SJSA1 (cell line): Measurements from ENCODE around the gene CTIF. TPM values are rescaled to one million over a fixed set of nuclear protein-coding genes. Genes with fewer than 3 reads are reported as not detected.

Experiments used
- DNase-seq, 2 experiments: peaks; one replicate each; pipeline ENCODE4 v3.0.0-alpha.2; 2015 to 2020; ENCODE audit warnings: low spot score in 2 of 2, low read depth in 1 of 2
- H3K27ac ChIP-seq: fragments of 250-450 bp; sonication (Bioruptor Pico); 2 replicates; pipeline ENCODE4 v1.5.1; 2020; ENCODE audit warnings: mild to moderate bottlenecking, moderate library complexity
- H3K27me3 ChIP-seq: fragments of 250-450 bp; sonication (Bioruptor Pico); replicated peaks from 2 replicates; pipeline ENCODE4 v1.5.1; 2020; ENCODE audit warnings: mild to moderate bottlenecking, moderate library complexity
- H3K36me3 ChIP-seq: fragments of 250-450 bp; sonication (Bioruptor Pico); 2 replicates; pipeline ENCODE4 v1.5.1; 2020; ENCODE audit warnings: mild to moderate bottlenecking
- H3K4me1 ChIP-seq: fragments of 250-450 bp; sonication (Bioruptor Pico); replicated peaks from 2 replicates; pipeline ENCODE4 v1.6.1; 2021; ENCODE audit warnings: mild to moderate bottlenecking
- H3K4me3 ChIP-seq: fragments of 250-450 bp; sonication (Bioruptor Pico); 2 replicates; pipeline ENCODE4 v1.5.1; 2020; ENCODE audit warnings: mild to moderate bottlenecking
- H3K9me3 ChIP-seq: fragments of 250-450 bp; sonication (Bioruptor Pico); replicated peaks from 2 replicates; pipeline ENCODE4 v1.5.1; 2020; ENCODE audit warnings: mild to moderate bottlenecking
- total RNA-seq: library from RNA; depleted of rRNA; stranded (reverse); fragments of >200 nt; shearing (Covaris generic); gene quantifications from 2 replicates; pipeline ENCODE4 v1.2.3, GENCODE V29; 2014

CTIF gene
- total RNA-seq, 1 experiment from 2014 or later: 91.5 TPM

- Histone ChIP-seq H3K36me3 (no peaks in the 10 kb centered on the region), H3K27me3 (no peaks in the 10 kb centered on the region), H3K4me3 (no peak overlapping the region), H3K27ac (peak overlapping the region; percentile 39; the same call in 1 of the 2 replicates), H3K4me1 (peaks cover 32% of the 10 kb centered on the region), H3K9me3 (no peaks in the 10 kb centered on the region)
- DNase-seq: no peak
Measured at GRCh38 chr18:48872234-48873145, 333.7 kb downstream of the CTIF start.

GRCh38 chr18:48874233-48874632, 335.4 kb downstream of the CTIF start:
- no peak for DNase-seq
- Histone ChIP-seq H3K36me3 (no peaks in the 10 kb centered on the region), H3K4me1 (peaks cover 30% of the 10 kb centered on the region), H3K27me3 (no peaks in the 10 kb centered on the region), H3K4me3 (no peak overlapping the region), H3K27ac (no peak overlapping the region), H3K9me3 (no peaks in the 10 kb centered on the region)

- no peak for DNase-seq
Measured at GRCh38 chr18:48874701-48875162, 335.9 kb downstream of the CTIF start.

GRCh38 chr18:48875314-48875941, 336.6 kb downstream of the CTIF start:
- H3K4me3 ChIP-seq: no peak overlapping the region
- H3K9me3 ChIP-seq: no peaks in the 10 kb centered on the region
- no peaks in the 10 kb centered on the region for H3K36me3 ChIP-seq
- H3K27me3 ChIP-seq: no peaks in the 10 kb centered on the region
- H3K4me1 ChIP-seq: peaks cover 30% of the 10 kb centered on the region
- no peak overlapping the region for H3K27ac ChIP-seq
- no peak for DNase-seq

More at GRCh38 chr18:48874701-48875162, 335.9 kb downstream of the CTIF start:
- no peaks in the 10 kb centered on the region for H3K9me3 ChIP-seq
- peaks cover 30% of the 10 kb centered on the region for H3K4me1 ChIP-seq
- no peaks in the 10 kb centered on the region for H3K36me3 ChIP-seq
- H3K27ac ChIP-seq: no peak overlapping the region
- no peaks in the 10 kb centered on the region for H3K27me3 ChIP-seq
- H3K4me3 ChIP-seq: no peak overlapping the region

GRCh38 chr18:48875942-48876511, 337.2 kb downstream of the CTIF start:
- no peaks in the 10 kb centered on the region for H3K27me3 ChIP-seq
- no peaks in the 10 kb centered on the region for H3K36me3 ChIP-seq
- no peak overlapping the region for H3K4me3 ChIP-seq
- H3K27ac ChIP-seq: no peak overlapping the region
- no peak for DNase-seq
- H3K9me3 ChIP-seq: no peaks in the 10 kb centered on the region
- peaks cover 30% of the 10 kb centered on the region for H3K4me1 ChIP-seq

GRCh38 chr18:48876590-48876989, 337.8 kb downstream of the CTIF start:
- no peaks in the 10 kb centered on the region for H3K36me3 ChIP-seq
- H3K9me3 ChIP-seq: no peaks in the 10 kb centered on the region
- no peaks in the 10 kb centered on the region for H3K27me3 ChIP-seq
- H3K4me1 ChIP-seq: peaks cover 30% of the 10 kb centered on the region
- H3K27ac ChIP-seq: no peak overlapping the region
- DNase-seq: no peak
- no peak overlapping the region for H3K4me3 ChIP-seq

- Histone ChIP-seq H3K4me1 (peaks cover 18% of the 10 kb centered on the region), H3K36me3 (no peaks in the 10 kb centered on the region), H3K27me3 (no peaks in the 10 kb centered on the region), H3K4me3 (no peak overlapping the region), H3K9me3 (no peaks in the 10 kb centered on the region), H3K27ac (no peak overlapping the region)
- no peak for DNase-seq
Measured at GRCh38 chr18:48877941-48878340, 339.1 kb downstream of the CTIF start.

GRCh38 chr18:48878471-48878870, 339.6 kb downstream of the CTIF start:
- Histone ChIP-seq H3K36me3 (no peaks in the 10 kb centered on the region), H3K4me3 (no peak overlapping the region), H3K9me3 (no peaks in the 10 kb centered on the region), H3K4me1 (peaks cover 13% of the 10 kb centered on the region), H3K27ac (no peak overlapping the region), H3K27me3 (no peaks in the 10 kb centered on the region)
- DNase-seq: no peak

GRCh38 chr18:48879008-48879431, 340.2 kb downstream of the CTIF start:
- DNase-seq: no peak
- Histone ChIP-seq H3K36me3 (no peaks in the 10 kb centered on the region), H3K9me3 (no peaks in the 10 kb centered on the region), H3K4me3 (no peak overlapping the region), H3K27me3 (no peaks in the 10 kb centered on the region), H3K4me1 (peaks cover 7% of the 10 kb centered on the region), H3K27ac (no peak overlapping the region)

- H3K4me1 ChIP-seq: peaks cover 19% of the 10 kb centered on the region
- no peak overlapping the region for H3K27ac ChIP-seq
- no peaks in the 10 kb centered on the region for H3K36me3 ChIP-seq
- H3K27me3 ChIP-seq: no peaks in the 10 kb centered on the region
- no peaks in the 10 kb centered on the region for H3K9me3 ChIP-seq
- DNase-seq: no peak
- no peak overlapping the region for H3K4me3 ChIP-seq
Measured at GRCh38 chr18:48880931-48881330, 342.1 kb downstream of the CTIF start.

- Histone ChIP-seq H3K36me3 (no peaks in the 10 kb centered on the region), H3K4me3 (no peak overlapping the region), H3K9me3 (no peaks in the 10 kb centered on the region), H3K4me1 (peaks cover 22% of the 10 kb centered on the region), H3K27me3 (no peaks in the 10 kb centered on the region), H3K27ac (no peak overlapping the region)
- DNase-seq: no peak
Measured at GRCh38 chr18:48882379-48882778, 343.5 kb downstream of the CTIF start.

- Histone ChIP-seq H3K27me3 (no peaks in the 10 kb centered on the region), H3K27ac (no peak overlapping the region), H3K36me3 (no peaks in the 10 kb centered on the region), H3K4me3 (no peak overlapping the region), H3K9me3 (no peaks in the 10 kb centered on the region), H3K4me1 (peaks cover 15% of the 10 kb centered on the region)
- DNase-seq: no peak
Measured at GRCh38 chr18:48884306-48884705, 345.5 kb downstream of the CTIF start.

GRCh38 chr18:48884771-48885170, 345.9 kb downstream of the CTIF start:
- Histone ChIP-seq H3K36me3 (no peaks in the 10 kb centered on the region), H3K27me3 (no peaks in the 10 kb centered on the region), H3K4me3 (no peak overlapping the region), H3K4me1 (peaks cover 15% of the 10 kb centered on the region), H3K27ac (no peak overlapping the region), H3K9me3 (no peaks in the 10 kb centered on the region)
- no peak for DNase-seq
